ENCODE data around the gene TP53INP2.

GRCh38 chr20:34724172-34724571 lies 20.0 kb downstream of the TP53INP2 start:
- TF ChIP-seq POLR2A (IDR thresholded peaks at IDR 0.05) (no peak), CTCF (IDR thresholded peaks at IDR 0.05) (no peak), POLR2AphosphoS5 (IDR thresholded peaks at IDR 0.05) (no peak), EP300 (IDR thresholded peaks at IDR 0.05) (no peak)
